NK-92 treated with Interleukin-12 subunit alpha and Interleukin-12 subunit beta, amount 100 ng/mL, for 24 hours (cell line): Measurements from ENCODE around the gene CCM2.
A peak's percentile ranks its signal among the peaks of the same experiment; 100 is the strongest.
"Not testable (repeated sequence)": the region's sequence is repeated elsewhere in the genome, so short reads cannot be mapped to it uniquely, and the experiment has no call there.

Experiments used
- DNase-seq: peaks from one replicate; lab custom pipeline; 2025; lab: John Stamatoyannopoulos, UW

Gene CCM2

GRCh38 chr7:45100761-45101480 lies 100.9 kb downstream of the CCM2 start:
- no peak for DNase-seq

- no peak for DNase-seq
These were observed 101.7 kb downstream of the CCM2 start for GRCh38 chr7:45101748-45102147.

- DNase-seq = no peak
These were observed 103.0 kb downstream of the CCM2 start for GRCh38 chr7:45102785-45103712.

- DNase-seq = no peak
These were observed 104.2 kb downstream of the CCM2 start for GRCh38 chr7:45103958-45104843.

- DNase-seq = no peak
These were observed 105.0 kb downstream of the CCM2 start for GRCh38 chr7:45104844-45105587.

GRCh38 chr7:45105588-45106188 lies 105.7 kb downstream of the CCM2 start:
- DNase-seq = no peak

GRCh38 chr7:45106820-45107219 lies 106.8 kb downstream of the CCM2 start:
- DNase-seq = no peak

- DNase-seq = no peak
These were observed 107.4 kb downstream of the CCM2 start for GRCh38 chr7:45107356-45107755.

GRCh38 chr7:45108863-45109262 lies 108.9 kb downstream of the CCM2 start:
- no peak for DNase-seq

- peak; percentile 81 for DNase-seq
These were observed 111.6 kb downstream of the CCM2 start, which contains the start of gene TBRG4 for GRCh38 chr7:45111298-45112223. TSS of gene TBRG4 (minus strand) at chr7:45111697. CDS start at chr7:45109237, 2,460 bp downstream.

GRCh38 chr7:45112648-45113047 lies 112.6 kb downstream of the CCM2 start:
- no peak for DNase-seq

GRCh38 chr7:45114257-45114656 lies 114.3 kb downstream of the CCM2 start:
- not testable (repeated sequence) for DNase-seq

GRCh38 chr7:45114926-45115325 lies 114.9 kb downstream of the CCM2 start:
- DNase-seq = no peak

- no peak for DNase-seq
These were observed 116.0 kb downstream of the CCM2 start for GRCh38 chr7:45116048-45116447.

GRCh38 chr7:45117582-45117981 lies 117.6 kb downstream of the CCM2 start:
- DNase-seq = no peak

GRCh38 chr7:45118292-45118691 lies 118.3 kb downstream of the CCM2 start:
- no peak for DNase-seq

- DNase-seq = no peak
These were observed 118.9 kb downstream of the CCM2 start for GRCh38 chr7:45118889-45119331.

GRCh38 chr7:45119550-45119949 lies 119.5 kb downstream of the CCM2 start:
- no peak for DNase-seq

GRCh38 chr7:45122975-45123860 lies 123.2 kb downstream of the CCM2 start:
- no peak for DNase-seq
